ENCODE results near the gene FSIP1.

FSIP1 gene

DNA sequence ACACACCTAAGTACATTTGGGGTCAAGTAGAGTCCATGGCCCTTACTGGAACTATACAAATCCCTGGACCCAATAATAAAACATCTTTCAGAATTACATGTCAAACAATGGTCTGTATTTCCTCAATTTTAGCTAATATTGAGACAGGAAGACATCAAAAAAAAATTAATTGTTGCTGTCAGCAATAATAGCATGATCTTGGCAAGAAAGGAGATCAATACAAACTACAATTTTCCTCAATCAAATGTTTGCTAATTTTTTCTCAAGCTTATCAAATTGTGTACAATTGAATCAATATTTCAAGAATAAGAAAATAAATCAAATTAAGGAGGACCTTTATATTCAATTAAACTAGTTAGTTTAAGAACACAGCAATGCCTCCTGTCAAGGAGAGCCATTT lies 62.6 kb downstream of the FSIP1 start:
- no peak for DNase-seq (ENCODE audit: low spot score)

DNA sequence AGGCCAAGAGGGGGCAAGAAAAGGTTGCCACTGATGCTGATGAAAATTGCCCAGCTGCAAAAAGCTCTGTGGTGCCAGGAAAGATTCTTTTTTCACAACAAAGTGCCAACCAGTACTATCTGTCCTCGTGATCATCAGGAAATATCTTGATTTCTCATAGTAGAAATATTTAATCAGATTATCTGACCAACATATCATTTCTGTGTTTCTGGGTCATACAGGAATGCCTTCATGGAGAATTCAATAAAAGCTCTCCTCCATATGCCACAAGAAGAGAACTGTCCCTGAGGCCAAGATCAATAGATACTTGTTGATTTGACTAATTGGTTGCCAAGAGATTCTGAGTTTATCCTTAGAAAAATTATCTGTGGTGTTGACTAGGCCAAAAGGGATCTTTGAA lies 63.5 kb downstream of the FSIP1 start:
- no peak for DNase-seq (ENCODE audit: low spot score)

DNA sequence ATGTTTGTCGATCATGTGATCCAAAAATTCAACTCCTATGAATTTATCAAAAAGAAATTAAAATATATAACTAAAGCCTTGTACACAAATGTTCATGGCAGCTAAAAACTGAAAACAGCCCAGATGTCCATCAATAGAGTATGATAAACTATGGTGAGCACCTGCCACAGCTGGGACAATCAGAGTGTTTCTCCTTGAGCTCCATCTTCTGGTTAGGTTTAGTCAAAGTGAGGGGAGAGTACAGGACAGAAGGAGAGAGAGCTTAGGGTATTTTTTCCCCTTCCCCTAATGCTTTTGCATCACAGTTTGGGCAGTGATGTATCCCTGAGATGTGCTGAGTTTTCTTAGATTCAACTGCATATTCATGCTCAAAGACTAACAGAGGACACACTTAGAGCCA lies 65.5 kb downstream of the FSIP1 start:
- no peak for DNase-seq (ENCODE audit: low spot score)

DNA sequence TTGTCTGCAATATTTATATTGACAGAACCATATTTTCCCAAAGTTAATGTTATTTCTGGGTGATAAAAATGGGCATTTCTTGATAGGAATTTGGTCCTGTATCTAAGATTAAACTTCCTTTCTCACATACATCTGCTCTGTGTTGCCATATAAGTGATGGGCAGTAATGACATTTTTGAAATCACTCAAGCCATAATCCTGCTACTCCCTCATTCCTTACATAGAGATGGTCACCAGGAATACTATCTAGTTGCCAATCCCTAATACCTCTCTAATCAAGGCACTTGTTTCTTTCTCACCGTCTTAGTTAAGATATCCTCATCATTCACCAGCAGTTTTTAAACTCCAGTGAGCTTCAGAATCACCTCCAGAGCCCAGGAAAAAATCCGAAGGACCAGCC lies 68.4 kb downstream of the FSIP1 start:
- no peak for DNase-seq (ENCODE audit: low spot score)

DNA sequence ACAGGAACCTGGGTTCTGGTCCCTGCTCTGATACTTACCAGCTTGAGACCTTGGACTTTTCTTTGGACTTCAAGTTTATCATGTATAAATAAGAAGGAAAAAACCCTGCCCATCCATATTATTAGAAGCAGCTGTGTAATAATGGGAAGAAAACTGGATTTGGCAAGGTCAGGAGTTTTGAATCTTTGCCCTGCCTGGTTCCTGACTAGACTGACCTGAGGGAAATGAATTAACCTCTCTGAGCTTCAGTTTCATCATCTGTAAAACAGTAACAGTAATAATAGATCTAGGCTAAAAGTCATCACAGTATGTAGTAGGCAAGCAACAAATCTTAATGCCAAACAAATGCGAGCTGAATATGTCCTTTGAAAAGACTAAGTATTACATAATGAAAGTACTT lies 68.8 kb downstream of the FSIP1 start:
- no peak for DNase-seq (ENCODE audit: low spot score)

DNA sequence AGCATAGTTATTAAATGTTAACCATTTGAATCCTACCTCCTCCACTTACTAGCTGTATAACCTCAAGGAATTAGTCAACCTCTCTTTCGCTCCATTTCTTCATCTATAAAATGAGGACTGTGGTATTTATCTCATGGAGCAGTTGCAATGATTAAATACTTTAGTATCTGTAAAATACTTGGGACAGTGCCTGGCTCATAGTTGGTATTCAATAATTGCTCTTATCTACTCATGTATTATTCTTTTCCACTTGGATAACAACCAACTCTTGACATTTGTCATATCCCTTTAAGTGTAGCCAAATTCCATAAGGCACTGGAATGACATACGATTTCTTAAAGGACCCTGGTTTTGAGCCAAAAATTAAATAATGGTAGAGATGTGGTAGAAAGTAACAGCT lies 72.0 kb downstream of the FSIP1 start:
- DNase-seq (ENCODE audit: low spot score) = no peak

DNA sequence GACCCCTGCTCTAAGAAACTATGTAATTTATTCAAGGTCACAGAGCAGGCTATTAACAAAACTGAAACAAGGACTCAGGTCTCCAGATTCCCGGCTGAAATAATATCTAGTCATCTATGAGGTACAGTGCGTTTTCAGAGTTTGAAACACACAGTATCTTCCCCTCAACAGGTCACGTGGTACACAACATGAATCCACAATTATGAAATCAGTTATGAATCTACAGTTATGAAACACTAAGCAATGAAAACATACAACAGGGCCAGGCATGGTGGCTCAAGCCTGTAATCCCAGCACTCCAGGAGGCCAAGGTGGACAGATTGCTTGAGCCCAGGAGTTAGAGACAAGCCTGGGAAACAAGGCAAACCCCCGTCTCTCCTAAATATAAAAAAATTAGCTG lies 72.7 kb downstream of the FSIP1 start:
- DNase-seq (ENCODE audit: low spot score) = no peak

DNA sequence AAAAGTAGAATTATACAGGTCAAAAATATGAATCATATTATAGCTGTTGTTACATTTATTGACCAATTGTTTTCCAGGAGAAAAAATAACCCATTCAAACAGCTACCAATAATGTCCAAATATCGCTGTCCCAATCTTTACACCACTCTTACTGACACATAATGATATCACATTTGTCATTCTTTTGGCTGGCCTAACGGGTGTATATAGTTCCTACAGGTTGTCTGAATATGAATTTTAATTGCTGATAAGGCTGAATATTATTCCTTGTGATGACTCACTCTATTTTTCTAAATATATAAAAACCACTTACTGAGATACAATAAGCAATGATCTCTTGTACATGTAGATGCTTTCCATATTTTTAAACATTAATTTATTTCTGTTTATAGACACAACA lies 76.4 kb downstream of the FSIP1 start:
- no peak for DNase-seq (ENCODE audit: low spot score)

DNA sequence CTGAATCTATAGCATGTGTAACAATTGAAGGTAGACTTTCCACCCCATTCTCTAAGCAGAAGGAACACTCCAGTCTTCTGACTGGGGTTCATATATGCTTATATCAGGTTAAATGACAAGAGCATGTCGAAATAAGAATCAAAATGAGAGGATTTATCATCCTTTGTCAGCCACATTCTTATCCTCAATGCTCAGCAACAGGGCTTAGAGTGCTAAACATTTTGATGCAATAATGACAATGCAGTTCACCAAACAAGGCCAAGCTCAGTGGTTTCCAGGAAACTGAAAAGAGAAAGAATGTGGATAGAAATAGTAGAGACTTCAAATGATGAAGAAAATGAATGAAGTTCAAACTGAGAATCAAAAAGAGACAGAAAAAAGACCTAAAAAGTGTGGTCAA lies 78.0 kb downstream of the FSIP1 start:
- DNase-seq (ENCODE audit: low spot score) = no peak

DNA sequence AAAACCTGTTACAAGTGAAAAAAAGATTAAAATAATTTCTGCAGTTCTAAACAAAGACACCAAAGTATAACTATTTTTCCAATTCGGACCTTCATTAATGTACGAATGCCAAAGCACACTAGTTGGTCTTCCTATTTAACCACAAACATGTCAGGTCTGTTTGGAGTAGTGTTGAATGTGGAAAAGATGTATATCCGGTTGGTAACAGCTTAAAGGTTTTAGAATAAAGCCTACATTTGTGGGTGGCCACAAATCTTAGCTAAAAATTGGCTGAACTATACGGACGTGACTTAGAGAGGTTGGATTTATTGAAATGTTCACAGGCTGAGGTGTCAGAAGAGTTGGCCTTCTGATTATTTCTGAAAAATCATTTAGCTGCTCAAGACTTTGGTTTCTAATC lies 78.4 kb downstream of the FSIP1 start:
- DNase-seq (ENCODE audit: low spot score) = no peak

DNA sequence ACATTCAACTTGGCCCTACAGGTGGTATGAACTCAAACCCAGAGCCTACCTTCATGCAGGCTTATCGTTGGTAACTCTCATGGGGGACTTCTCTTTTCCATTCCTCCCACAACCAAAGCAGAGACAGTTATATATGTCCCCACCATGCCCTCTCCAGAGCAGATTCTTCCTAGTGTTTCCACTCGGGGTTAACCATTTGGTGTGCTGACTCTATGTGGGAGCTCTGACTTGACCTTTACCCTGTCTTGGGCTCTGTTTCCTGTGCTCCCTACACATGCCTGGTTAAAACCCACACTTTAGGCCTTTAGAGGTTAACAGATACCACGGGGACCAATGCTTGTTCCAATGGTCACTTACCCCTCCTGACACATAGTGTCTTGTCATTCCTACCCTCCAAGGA lies 80.7 kb downstream of the FSIP1 start:
- no peak for DNase-seq (ENCODE audit: low spot score)

DNA sequence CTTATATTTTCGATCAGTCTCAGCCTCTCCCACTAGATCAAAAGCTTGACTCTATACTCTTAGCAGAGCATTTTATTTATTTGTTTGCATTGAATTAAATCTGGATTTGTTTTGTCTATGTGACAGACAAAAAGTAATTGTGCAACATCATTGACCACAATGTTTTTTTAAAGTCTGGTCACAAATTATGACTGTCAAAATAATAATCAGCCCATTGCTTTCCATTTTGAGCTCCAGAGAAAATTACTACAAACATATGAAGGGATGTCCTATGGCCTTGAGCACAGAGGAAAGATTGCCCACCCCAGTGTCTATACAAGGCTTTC lies 82.3 kb downstream of the FSIP1 start:
- no peak for DNase-seq (ENCODE audit: low spot score)

DNA sequence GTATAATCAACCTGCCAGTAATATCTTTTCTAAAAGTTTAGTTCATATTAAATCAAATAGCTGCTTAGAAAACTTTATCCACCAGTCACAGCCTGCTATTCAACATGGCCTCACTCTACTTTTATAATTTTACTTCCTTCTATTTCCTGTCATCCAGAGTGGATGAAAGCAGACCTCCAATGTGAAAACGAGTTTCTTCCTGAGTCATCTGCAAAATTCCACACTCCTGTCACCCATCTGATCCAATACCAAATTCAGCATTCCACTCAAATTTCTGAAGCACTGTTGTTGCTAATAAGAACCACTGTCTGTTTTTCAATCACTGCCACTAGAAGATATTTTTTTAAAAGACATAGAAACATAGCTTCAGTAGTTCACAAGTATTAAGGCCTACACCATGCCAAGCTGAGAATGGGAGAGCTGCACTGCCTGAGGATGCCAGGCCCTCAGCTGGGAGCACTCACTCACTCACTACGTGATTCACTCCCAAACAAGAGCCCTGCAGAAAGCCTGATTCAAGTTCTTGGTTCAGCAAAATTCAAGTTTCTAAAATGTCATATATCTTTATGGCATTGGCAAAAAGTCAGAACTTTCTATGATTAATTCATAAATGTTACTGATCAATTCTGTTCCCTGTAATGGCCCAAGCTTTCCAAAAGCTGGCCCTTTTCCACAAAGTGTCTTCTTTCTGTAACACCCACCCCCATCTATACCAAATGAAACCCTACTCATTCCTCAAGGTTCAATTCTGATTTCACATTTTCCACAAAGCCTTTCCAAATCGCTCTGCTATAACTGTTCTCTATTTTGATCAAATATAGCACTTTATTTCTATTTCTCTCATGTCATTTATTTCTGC lies 82.9 kb downstream of the FSIP1 start:
- no peak for DNase-seq (ENCODE audit: low spot score)

DNA sequence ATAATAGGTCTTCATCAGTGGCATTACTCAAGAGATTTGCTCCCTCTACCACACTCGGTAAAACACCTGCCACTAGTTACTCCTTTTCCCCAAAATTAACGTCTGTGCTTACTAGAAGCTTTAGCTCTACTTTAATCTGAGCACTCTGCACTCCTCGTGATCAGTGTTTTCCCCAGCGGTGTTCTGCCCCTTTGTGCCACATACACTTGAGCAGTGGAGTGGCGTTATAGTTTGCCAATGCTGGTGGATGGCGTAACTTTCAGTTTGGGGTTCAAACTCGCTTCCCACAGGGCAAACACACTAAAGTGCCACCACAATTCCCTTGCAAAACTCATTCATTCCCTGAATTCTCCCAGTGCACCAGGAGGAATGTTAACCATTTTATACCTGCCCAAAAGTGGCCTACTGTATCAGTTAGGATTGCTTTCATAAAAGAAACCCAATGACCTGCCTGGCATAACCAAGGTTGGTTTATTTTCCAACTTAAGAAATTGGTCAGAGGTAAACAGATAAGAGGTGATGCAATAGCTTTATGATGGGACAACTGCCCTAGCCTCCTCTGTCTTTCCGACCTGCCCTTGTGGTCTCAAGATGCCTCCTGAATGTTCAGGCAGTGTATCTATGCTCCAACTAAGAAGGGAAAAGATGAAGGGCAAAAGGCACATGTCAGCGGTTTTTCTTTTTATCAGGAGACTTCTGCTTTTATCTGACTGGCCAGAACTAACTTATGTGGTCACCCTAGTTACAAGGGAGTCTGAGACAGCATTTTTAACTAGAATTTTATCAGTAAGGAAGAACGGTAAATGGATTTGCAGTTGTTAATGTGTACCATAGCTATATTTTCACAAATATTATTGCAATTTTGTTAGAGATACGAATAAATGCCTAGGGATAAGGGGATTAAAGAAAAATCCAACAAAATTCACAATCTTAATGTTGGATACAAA lies 83.9 kb downstream of the FSIP1 start:
- DNase-seq (ENCODE audit: low spot score) = no peak

DNA sequence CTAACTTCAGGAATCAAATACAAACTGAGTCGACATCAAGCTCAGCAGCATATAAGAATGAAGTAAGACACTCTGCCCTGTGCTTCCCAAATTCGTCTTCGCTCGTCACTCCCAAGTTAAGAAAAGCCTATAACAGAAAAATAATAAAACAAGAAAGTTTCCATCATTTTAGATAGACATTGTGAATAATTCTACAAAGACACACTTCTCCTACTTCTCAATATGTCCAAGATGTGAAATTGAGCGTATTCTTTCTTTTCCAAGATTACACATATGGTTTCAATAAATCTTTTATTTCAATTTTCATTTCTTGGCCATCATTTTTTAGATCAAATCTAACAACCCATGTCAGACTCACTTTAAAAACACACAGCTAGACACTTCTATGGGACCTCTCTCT lies 85.1 kb downstream of the FSIP1 start:
- DNase-seq (ENCODE audit: low spot score) = no peak

DNA sequence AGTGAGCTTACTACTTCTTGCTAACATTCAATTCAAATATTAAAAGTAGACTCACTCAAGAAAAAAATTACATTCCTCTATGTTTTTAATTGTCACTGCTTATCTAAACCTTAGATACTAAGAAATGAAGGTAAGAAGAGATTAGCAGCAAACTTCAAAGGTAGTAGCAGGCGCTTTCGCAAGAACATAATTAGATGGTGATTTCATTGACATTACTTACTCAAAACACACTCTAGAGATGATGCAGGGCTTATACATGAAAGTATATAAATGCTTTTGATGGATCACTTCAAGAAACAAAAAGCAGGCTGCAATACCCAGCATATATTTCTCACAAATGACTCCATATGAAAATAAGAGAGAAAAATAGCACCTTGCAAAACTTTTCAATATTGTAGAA lies 86.8 kb downstream of the FSIP1 start:
- DNase-seq (ENCODE audit: low spot score) = peak; percentile 41

DNA sequence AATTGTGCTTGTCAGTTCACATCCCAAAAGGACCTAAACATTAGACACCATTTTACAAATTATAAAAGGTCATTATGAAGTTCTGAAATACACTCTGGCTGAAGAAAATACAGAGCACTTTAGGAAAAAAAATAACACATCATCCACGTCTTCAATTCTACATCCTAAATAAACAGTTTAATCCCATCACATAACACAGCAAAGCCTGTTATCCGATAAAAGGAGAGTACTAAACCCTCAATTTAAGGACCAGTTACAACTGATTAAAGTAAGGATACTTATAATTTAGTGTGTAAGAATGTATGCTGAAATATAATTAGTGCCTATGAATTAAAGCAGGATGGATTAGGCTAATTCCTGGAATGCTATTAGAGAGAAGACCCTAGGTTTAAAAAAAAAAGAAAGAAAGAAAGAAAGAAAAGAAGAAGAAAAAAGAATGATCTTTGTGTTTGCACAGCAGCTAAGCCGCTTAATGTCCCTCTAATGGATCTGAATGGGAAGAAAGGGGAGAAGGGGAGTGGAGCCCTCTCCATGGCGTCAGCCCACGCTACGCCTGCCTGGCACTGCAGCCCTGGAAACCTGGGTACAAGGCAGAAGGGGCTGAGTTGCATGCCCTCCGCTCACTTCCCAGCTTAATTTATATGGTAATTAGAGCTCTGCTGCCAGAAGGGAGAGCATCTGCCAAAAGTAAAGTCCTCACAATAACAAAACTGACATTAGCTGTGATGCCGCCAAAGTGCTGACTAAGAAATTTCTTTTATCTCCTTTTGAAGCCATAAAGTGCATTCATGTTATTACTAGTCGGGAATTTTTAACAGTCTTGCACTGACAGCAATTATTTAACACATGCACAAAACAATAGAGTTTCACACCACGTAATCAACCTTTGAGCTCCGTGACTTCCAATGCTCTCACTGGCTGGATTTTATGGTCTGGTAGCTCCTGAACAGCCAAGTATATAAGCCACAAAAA lies 90.0 kb downstream of the FSIP1 start:
- DNase-seq (ENCODE audit: low spot score) = peak; percentile 26

DNA sequence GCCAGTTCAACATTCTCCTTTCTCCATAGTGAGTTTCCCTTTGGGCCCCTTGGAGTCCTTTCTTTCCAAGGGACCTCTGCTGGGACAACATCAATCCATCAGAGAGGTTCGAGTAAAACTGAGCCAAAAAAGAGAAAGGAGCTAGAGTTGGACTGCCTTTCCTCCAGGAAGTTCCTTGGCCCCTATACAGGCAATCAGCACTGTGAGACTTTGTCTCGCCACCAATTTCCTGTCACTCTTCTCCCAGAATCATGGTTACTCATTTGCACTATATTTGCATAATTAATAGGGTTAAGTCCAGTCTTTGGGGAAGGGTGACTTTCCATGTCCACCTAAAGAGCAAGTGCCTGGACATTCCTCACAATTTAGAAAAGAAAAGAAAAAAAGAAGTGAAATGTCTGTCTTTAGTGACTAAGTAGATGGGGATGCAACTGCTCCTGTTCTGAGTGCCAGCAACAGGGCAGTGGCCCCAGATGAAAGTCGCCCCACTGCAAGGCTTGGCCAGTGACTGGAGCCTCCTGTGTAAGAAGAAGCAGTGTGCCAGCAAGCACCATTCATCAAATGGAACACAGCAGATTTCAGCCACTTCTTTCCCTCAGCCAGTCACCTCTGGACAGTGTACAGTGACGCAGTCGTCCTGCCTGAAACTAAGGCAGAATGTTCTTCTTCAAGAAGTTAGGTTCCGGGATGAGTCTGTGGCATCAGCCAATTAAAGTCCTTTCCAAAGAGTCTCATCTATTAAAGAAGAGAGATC lies 91.6 kb downstream of the FSIP1 start:
- no peak for DNase-seq (ENCODE audit: low spot score)

DNA sequence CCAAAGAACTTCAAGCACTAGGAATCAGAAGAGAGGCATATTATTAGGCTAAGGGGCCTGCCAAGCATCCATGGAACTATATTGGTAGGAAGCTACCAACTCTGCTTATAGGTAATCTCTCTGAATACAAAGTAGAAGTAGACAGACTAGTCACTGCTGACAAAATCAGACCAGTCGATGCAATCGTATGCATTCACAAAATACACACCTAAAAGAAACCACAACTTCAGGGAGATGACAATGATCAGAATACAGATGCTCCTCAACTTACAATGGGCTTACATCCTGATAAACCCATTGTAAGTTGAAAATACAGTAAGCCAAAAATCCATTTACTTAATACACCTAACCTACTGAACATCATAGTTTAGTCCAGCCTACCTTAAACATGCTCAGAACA lies 94.7 kb downstream of the FSIP1 start:
- no peak for DNase-seq (ENCODE audit: low spot score)

DNA sequence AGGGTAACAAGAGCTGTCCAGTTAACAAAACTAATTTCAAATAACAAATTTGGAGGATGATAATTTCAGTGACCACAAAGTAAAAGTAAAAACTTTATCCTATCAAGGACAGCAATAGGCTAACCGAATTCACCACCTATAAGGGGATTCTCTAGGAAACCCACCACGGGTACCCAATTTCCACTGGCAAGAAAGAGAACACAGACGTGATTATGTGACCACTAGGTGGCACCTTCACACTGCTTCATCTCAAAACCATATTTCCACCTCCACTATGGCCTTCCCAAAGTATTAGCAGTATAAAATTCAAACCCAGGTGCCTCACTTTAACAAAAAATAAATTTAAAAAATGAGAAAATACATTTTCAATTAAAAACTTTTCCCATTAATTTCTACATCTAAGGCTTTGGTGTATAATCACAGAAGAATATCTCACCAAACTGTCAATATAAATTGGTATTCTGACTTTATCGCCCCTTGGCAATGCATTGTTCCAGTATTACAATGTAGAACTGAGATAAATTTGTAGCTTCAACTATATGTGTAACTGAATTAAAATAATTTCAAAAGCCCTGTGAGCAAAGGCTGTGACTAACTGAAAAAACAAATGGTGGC lies 96.5 kb downstream of the FSIP1 start:
- peak; percentile 54 for DNase-seq (ENCODE audit: low spot score)

DNA sequence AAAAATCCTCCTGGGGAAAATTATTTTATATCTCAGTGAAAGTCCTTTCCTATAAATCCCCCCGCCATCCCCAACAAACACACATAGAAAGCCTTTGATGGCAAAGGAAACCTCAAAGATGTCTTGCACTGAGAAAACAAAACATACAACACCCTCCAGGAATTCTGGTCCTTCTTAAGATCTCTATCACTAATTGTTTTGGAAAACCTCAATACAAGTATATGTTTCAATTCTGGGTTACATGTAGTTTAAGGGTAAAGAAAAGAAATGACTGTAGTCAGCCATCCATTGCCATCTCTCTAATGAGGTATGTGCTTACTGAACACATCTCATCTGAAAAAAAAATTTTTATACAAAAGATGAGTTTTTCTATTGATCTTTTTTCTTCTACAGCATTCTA lies 97.3 kb downstream of the FSIP1 start:
- no peak for DNase-seq (ENCODE audit: low spot score)
